Measurements from ENCODE around the gene PPP4R3A. TPM values are rescaled to one million over a fixed set of nuclear protein-coding genes. Genes with fewer than 3 reads are reported as not detected.

The PPP4R3A gene
- total RNA-seq, 4 donors from 2014 or later, result 89.7 to 108 (median 95.7) TPM

GRCh38 chr14:91424813-91425530, 85.1 kb downstream of the PPP4R3A start:
- Histone ChIP-seq H3K4me3 (replicated peaks in 1 of 3) (no peak overlapping the region), H3K36me3 (no peaks in the 10 kb centered on the region), H3K27ac (no peak overlapping the region), H3K9me3 (no peaks in the 10 kb centered on the region), H3K27me3 (no peaks in the 10 kb centered on the region), H3K4me1 (no peaks in the 10 kb centered on the region)
- TF ChIP-seq, protein P1, sequence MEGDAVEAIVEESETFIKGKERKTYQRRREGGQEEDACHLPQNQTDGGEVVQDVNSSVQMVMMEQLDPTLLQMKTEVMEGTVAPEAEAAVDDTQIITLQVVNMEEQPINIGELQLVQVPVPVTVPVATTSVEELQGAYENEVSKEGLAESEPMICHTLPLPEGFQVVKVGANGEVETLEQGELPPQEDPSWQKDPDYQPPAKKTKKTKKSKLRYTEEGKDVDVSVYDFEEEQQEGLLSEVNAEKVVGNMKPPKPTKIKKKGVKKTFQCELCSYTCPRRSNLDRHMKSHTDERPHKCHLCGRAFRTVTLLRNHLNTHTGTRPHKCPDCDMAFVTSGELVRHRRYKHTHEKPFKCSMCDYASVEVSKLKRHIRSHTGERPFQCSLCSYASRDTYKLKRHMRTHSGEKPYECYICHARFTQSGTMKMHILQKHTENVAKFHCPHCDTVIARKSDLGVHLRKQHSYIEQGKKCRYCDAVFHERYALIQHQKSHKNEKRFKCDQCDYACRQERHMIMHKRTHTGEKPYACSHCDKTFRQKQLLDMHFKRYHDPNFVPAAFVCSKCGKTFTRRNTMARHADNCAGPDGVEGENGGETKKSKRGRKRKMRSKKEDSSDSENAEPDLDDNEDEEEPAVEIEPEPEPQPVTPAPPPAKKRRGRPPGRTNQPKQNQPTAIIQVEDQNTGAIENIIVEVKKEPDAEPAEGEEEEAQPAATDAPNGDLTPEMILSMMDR (IDR thresholded peaks at IDR 0.05), result no peak
- no peak for TF ChIP-seq POLR2A (IDR thresholded peaks at IDR 0.05)
- DNase-seq, result no peak
- WGBS, 2 donors, result 90 to 91% methylated on average over 9 of the region's 9 CpGs
- intact Hi-C loops (cut with DNase I), result no loop called here

- H3K27me3 ChIP-seq, result no peaks in the 10 kb centered on the region
- H3K36me3 ChIP-seq, result no peaks in the 10 kb centered on the region
- no peak overlapping the region for H3K27ac ChIP-seq
- 93 to 95% methylated on average over 2 of the region's 2 CpGs for WGBS, 2 donors
- no peak overlapping the region for H3K4me3 ChIP-seq (replicated peaks in 1 of 3)
- peaks cover 7 to 17% of the 10 kb centered on the region in 2 donors for H3K4me1 ChIP-seq
- TF ChIP-seq, protein P1 (IDR thresholded peaks at IDR 0.05), result no peak
- TF ChIP-seq POLR2A (IDR thresholded peaks at IDR 0.05), result no peak
- no peak for DNase-seq
- intact Hi-C loops (cut with DNase I), result no loop called here
- H3K9me3 ChIP-seq, result no peaks in the 10 kb centered on the region
Measured at GRCh38 chr14:91420686-91421085, 89.4 kb downstream of the PPP4R3A start.

DNA sequence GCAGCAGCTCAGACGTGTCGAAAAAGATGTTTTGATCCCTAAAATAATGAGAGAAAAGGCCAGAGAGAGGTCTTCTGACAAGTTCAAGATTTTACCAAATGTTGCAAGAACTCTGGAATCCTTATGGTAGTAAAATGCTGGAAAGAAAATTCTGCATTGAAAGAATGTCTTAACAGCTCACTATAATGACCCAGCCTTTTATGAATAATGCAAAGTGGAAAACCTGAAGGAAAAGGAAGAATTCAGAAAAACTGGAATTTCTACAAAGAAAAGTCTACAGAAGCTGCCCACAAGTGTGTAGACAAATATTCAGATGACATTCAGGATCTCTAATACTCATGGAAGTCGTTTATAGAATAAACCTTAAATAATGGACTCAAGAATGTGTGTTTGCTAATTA, 90.7 kb downstream of the PPP4R3A start:
- 60 to 65% methylated on average over 3 of the region's 3 CpGs for WGBS, 2 donors
- peaks cover 7 to 17% of the 10 kb centered on the region in 2 donors for H3K4me1 ChIP-seq
- H3K36me3 ChIP-seq, result no peaks in the 10 kb centered on the region
- H3K9me3 ChIP-seq, result no peaks in the 10 kb centered on the region
- intact Hi-C loops (cut with DNase I), result loop anchor here (5.0 kb wide), 1 partner anchor 92 kb away; no protein-coding TSS in a partner anchor
- H3K27me3 ChIP-seq, result no peaks in the 10 kb centered on the region
- H3K4me3 ChIP-seq (replicated peaks in 1 of 3), result no peak overlapping the region
- H3K27ac ChIP-seq, result no peak overlapping the region
- TF ChIP-seq, protein P1 (IDR thresholded peaks at IDR 0.05), result no peak
- no peak for TF ChIP-seq POLR2A (IDR thresholded peaks at IDR 0.05)
- no peak for DNase-seq

- no peak for DNase-seq
- intact Hi-C loops (cut with DNase I), result loop anchor here (5.0 kb wide), 1 partner anchor 92 kb away; no protein-coding TSS in a partner anchor
- peaks cover 7 to 17% of the 10 kb centered on the region in 2 donors for H3K4me1 ChIP-seq
- WGBS, 2 donors, result 51 to 58% methylated on average over 12 of the region's 12 CpGs
- no peak for TF ChIP-seq POLR2A (IDR thresholded peaks at IDR 0.05)
- TF ChIP-seq, protein P1 (IDR thresholded peaks at IDR 0.05), result no peak
- H3K27me3 ChIP-seq, result no peaks in the 10 kb centered on the region
- no peak overlapping the region for H3K27ac ChIP-seq
- no peak overlapping the region for H3K4me3 ChIP-seq (replicated peaks in 1 of 3)
- no peaks in the 10 kb centered on the region for H3K36me3 ChIP-seq
- H3K9me3 ChIP-seq, result no peaks in the 10 kb centered on the region
Measured at GRCh38 chr14:91419044-91419397, 91.1 kb downstream of the PPP4R3A start.

- no peaks in the 10 kb centered on the region for H3K9me3 ChIP-seq
- H3K4me1 ChIP-seq, result peaks cover 7 to 17% of the 10 kb centered on the region in 2 donors
- 1 to 3% methylated on average over 13 to 22 of the region's 42 CpGs for WGBS, 2 donors
- intact Hi-C loops (cut with DNase I), result loop anchor here (5.0 kb wide), 1 partner anchor 91 kb away; no protein-coding TSS in a partner anchor
- no peaks in the 10 kb centered on the region for H3K36me3 ChIP-seq
- peak overlapping the region in 1 of 3 donors; percentile 28 for H3K4me3 ChIP-seq (replicated peaks in 1 of 3)
- no peaks in the 10 kb centered on the region for H3K27me3 ChIP-seq
- H3K27ac ChIP-seq, result peak overlapping the region in 1 of 3 donors; percentile 9
- TF ChIP-seq POLR2A (IDR thresholded peaks at IDR 0.05), result no peak
- TF ChIP-seq, protein P1 (IDR thresholded peaks at IDR 0.05), result peak; percentile 77 to 98 (median 93)
- peak; percentile 41 to 44 for DNase-seq
Measured at GRCh38 chr14:91418387-91419043, 91.6 kb downstream of the PPP4R3A start.

Data from thyroid gland (tissue), 4 donors.